K562 (cell line): Measurements from ENCODE around the gene PCDHA11. TPM values are rescaled to one million over a fixed set of nuclear protein-coding genes. Genes with fewer than 3 reads are reported as not detected.

ENCODE experiments used
- GTF3C2 ChIP-seq: IDR thresholded peaks from 3 replicates; pipeline ENCODE4 v1.6.1; 2011; ENCODE audit warnings: borderline replicate concordance, mild to moderate bottlenecking, moderate library complexity; ENCODE audit not compliant: insufficient read length; ENCODE audit errors: extremely low read depth
- HDAC8 ChIP-seq: fragments of 450-650 bp; IDR thresholded peaks from 2 replicates; pipeline ENCODE4 v1.6.1; 2016; ENCODE audit warnings: mild to moderate bottlenecking, missing genetic modification characterization, moderate library complexity, missing compliant biosample characterization
- HNRNPLL ChIP-seq: fragments of 200-400 bp; formaldehyde crosslinking; IDR thresholded peaks from 2 replicates; pipeline ENCODE4 v1.6.1; 2017; ENCODE audit warnings: low read length, low read depth, mild to moderate bottlenecking; ENCODE audit not compliant: poor library complexity, severe bottlenecking
- WHSC1 ChIP-seq: IDR thresholded peaks from one replicate; pipeline ENCODE4 v1.6.1; 2012; ENCODE audit warnings: low read length, control low read depth, inconsistent platforms
- ZNF449 ChIP-seq: fragments of 250-450 bp; sonication (Bioruptor Pico); IDR thresholded peaks from 2 replicates; pipeline ENCODE4 v1.8.0; 2022; ENCODE audit warnings: moderate library complexity, mild to moderate bottlenecking, inconsistent platforms
- ZNF584 ChIP-seq: fragments of 200-800 bp; sonication (Bioruptor generic); IDR thresholded peaks from 2 replicates; pipeline ENCODE4 v1.6.1; 2016; ENCODE audit warnings: low read depth, mild to moderate bottlenecking, missing genetic modification characterization, missing compliant biosample characterization
- ZNF644 ChIP-seq: fragments of 200-800 bp; sonication (Bioruptor generic); IDR thresholded peaks from 2 replicates; pipeline ENCODE4 v1.6.1; 2016; ENCODE audit warnings: low read depth, missing genetic modification characterization, missing compliant biosample characterization
- ZNF780A ChIP-seq: fragments of 250-450 bp; sonication (Bioruptor Pico); IDR thresholded peaks from 2 replicates; pipeline ENCODE4 v1.5.0; 2021; ENCODE audit warnings: mild to moderate bottlenecking
- ZZZ3 ChIP-seq: fragments of 450-650 bp; IDR thresholded peaks from 2 replicates; pipeline ENCODE4 v1.6.1; 2016; ENCODE audit warnings: antibody characterized with exemption, mild to moderate bottlenecking, moderate library complexity
- polyA plus RNA-seq, 8 experiments: library from polyadenylated mRNA; depleted of rRNA in 4 of 8; stranded (reverse) in 5 of 8; unstranded in 3 of 8; fragments of >200 nt; fragmentation: Nextera tagmentation in 2 of 8; fragmentation: Illumina TruSeq in 1 of 8; extraction: Ambion mirVana in 2 of 8; extraction: Trizol in 1 of 8; gene quantifications; 2 replicates each; pipeline versions ENCODE4 v1.2.1 to v1.2.3, GENCODE V29; 2011 to 2014; ENCODE audit warnings: inconsistent platforms in 1 of 8, missing spikeins in 1 of 8
- total RNA-seq, 7 experiments: library from RNA; depleted of rRNA in 6 of 7; stranded (reverse); fragments of >200 nt in 6 of 7; fragmentation: Illumina TruSeq in 2 of 7; extraction: Trizol in 2 of 7; gene quantifications; 2 replicates each; pipeline versions ENCODE4 v1.2.1 to v1.2.3, GENCODE V29; 2011 to 2021; ENCODE audit warnings: low replicate concordance in 1 of 7

PCDHA11 gene
- total and polyA plus RNA-seq, 9 of the 15 experiments (the other 6 are each of a cell fraction or from before 2014, with no cell fraction given), result not detected

- TF ChIP-seq HNRNPLL, result no peak
- TF ChIP-seq ZNF644 (tag), result no peak
- TF ChIP-seq ZNF780A (CRISPR knock-in tag), result no peak
- TF ChIP-seq GTF3C2, result no peak
- TF ChIP-seq ZZZ3, result no peak
- no peak for TF ChIP-seq ZNF449
- TF ChIP-seq HDAC8 (tag), result no peak
- TF ChIP-seq ZNF584 (CRISPR knock-in tag), result no peak
- TF ChIP-seq WHSC1, result no peak
Observed at GRCh38 chr5:140835622-140836510, 32.9 kb upstream of the PCDHA11 start (continued).
